ENCODE data around the gene WBP11. TPM values are rescaled to one million over a fixed set of nuclear protein-coding genes. Genes with fewer than 3 reads are reported as not detected.
A peak's percentile ranks its signal among the peaks of the same experiment; 100 is the strongest.
"Not testable (repeated sequence)": the region's sequence is repeated elsewhere in the genome, so short reads cannot be mapped to it uniquely, and the experiment has no call there.

The WBP11 gene
- total RNA-seq, 1 donor from 2014 or later, result 64.6 TPM

GRCh38 chr12:14768823-14769405 lies 34.4 kb downstream of the WBP11 start:
- H3K36me3 Mint-ChIP-seq (ENCODE audit: low read depth, unreplicated experiment), result peaks cover 5% of the 10 kb centered on the region
- TF ChIP-seq CTCF (IDR thresholded peaks at IDR 0.05; ENCODE audit: unreplicated experiment), result no peak
- peak overlapping the region; percentile 92 for H3K27ac Mint-ChIP-seq (ENCODE audit: unreplicated experiment)
- no peaks in the 10 kb centered on the region for H3K9me3 Mint-ChIP-seq (ENCODE audit: unreplicated experiment)
- H3K4me1 Mint-ChIP-seq (ENCODE audit: unreplicated experiment), result peaks cover 10% of the 10 kb centered on the region
- H3K4me3 Mint-ChIP-seq (ENCODE audit: unreplicated experiment), result peak overlapping the region; percentile 98
- peak; percentile 6 for DNase-seq (ENCODE audit: low spot score)
- H3K27me3 Mint-ChIP-seq (ENCODE audit: unreplicated experiment), result peaks cover 18% of the 10 kb centered on the region

- H3K36me3 Mint-ChIP-seq (ENCODE audit: low read depth, unreplicated experiment), result peaks cover 5% of the 10 kb centered on the region
- peaks cover 10% of the 10 kb centered on the region for H3K4me1 Mint-ChIP-seq (ENCODE audit: unreplicated experiment)
- no peak for TF ChIP-seq CTCF (IDR thresholded peaks at IDR 0.05; ENCODE audit: unreplicated experiment)
- no peak overlapping the region for H3K4me3 Mint-ChIP-seq (ENCODE audit: unreplicated experiment)
- peaks cover 18% of the 10 kb centered on the region for H3K27me3 Mint-ChIP-seq (ENCODE audit: unreplicated experiment)
- no peak for DNase-seq (ENCODE audit: low spot score)
- H3K9me3 Mint-ChIP-seq (ENCODE audit: unreplicated experiment), result no peaks in the 10 kb centered on the region
- H3K27ac Mint-ChIP-seq (ENCODE audit: unreplicated experiment), result no peak overlapping the region
Measured at GRCh38 chr12:14767617-14768016, 35.7 kb downstream of the WBP11 start.

GRCh38 chr12:14766649-14767215 lies 36.5 kb downstream of the WBP11 start:
- no peak for DNase-seq (ENCODE audit: low spot score)
- Mint-ChIP-seq H3K9me3 (ENCODE audit: unreplicated experiment) (peaks cover 3% of the 10 kb centered on the region), H3K4me3 (ENCODE audit: unreplicated experiment) (no peak overlapping the region), H3K36me3 (ENCODE audit: low read depth, unreplicated experiment) (peaks cover 5% of the 10 kb centered on the region), H3K4me1 (ENCODE audit: unreplicated experiment) (peaks cover 4% of the 10 kb centered on the region), H3K27ac (ENCODE audit: unreplicated experiment) (no peak overlapping the region), H3K27me3 (ENCODE audit: unreplicated experiment) (peaks cover 18% of the 10 kb centered on the region)
- TF ChIP-seq CTCF (IDR thresholded peaks at IDR 0.05; ENCODE audit: unreplicated experiment), result no peak

GRCh38 chr12:14766020-14766419 lies 37.3 kb downstream of the WBP11 start:
- not testable (repeated sequence) for H3K36me3 Mint-ChIP-seq (ENCODE audit: low read depth, unreplicated experiment); H3K4me3 Mint-ChIP-seq (ENCODE audit: unreplicated experiment); H3K4me1 Mint-ChIP-seq (ENCODE audit: unreplicated experiment); DNase-seq (ENCODE audit: low spot score); H3K27ac Mint-ChIP-seq (ENCODE audit: unreplicated experiment); H3K9me3 Mint-ChIP-seq (ENCODE audit: unreplicated experiment)
- peaks cover 15% of the 10 kb centered on the region for H3K27me3 Mint-ChIP-seq (ENCODE audit: unreplicated experiment)

GRCh38 chr12:14765398-14765797 lies 37.9 kb downstream of the WBP11 start:
- H3K4me3 Mint-ChIP-seq (ENCODE audit: unreplicated experiment), result no peak overlapping the region
- peaks cover 8% of the 10 kb centered on the region for H3K36me3 Mint-ChIP-seq (ENCODE audit: low read depth, unreplicated experiment)
- H3K27ac Mint-ChIP-seq (ENCODE audit: unreplicated experiment), result no peak overlapping the region
- peaks cover 3% of the 10 kb centered on the region for H3K4me1 Mint-ChIP-seq (ENCODE audit: unreplicated experiment)
- H3K27me3 Mint-ChIP-seq (ENCODE audit: unreplicated experiment), result peaks cover 11% of the 10 kb centered on the region
- peaks cover 4% of the 10 kb centered on the region for H3K9me3 Mint-ChIP-seq (ENCODE audit: unreplicated experiment)
- TF ChIP-seq CTCF (IDR thresholded peaks at IDR 0.05; ENCODE audit: unreplicated experiment), result no peak
- DNase-seq (ENCODE audit: low spot score), result no peak

GRCh38 chr12:14759711-14760280 lies 43.5 kb downstream of the WBP11 start:
- not testable (repeated sequence) for DNase-seq (ENCODE audit: low spot score); H3K27me3 Mint-ChIP-seq (ENCODE audit: unreplicated experiment); H3K4me1 Mint-ChIP-seq (ENCODE audit: unreplicated experiment); H3K9me3 Mint-ChIP-seq (ENCODE audit: unreplicated experiment); H3K4me3 Mint-ChIP-seq (ENCODE audit: unreplicated experiment); H3K27ac Mint-ChIP-seq (ENCODE audit: unreplicated experiment)
- peaks cover 11% of the 10 kb centered on the region for H3K36me3 Mint-ChIP-seq (ENCODE audit: low read depth, unreplicated experiment)
